Urothelium cell line (cell line): ENCODE data around the gene C19orf67.
"Not testable (repeated sequence)": the region's sequence is repeated elsewhere in the genome, so short reads cannot be mapped to it uniquely, and the experiment has no call there.

Experiments
- DNase-seq: peaks from one replicate; pipeline ENCODE4 v3.0.0; 2011; ENCODE audit warnings: low spot score, mixed read lengths
- FAIRE-seq: peaks from 2 replicates; lab custom pipeline; 2011; peaks lifted over from hg19 to GRCh38; lab: Jason Lieb, UNC

C19orf67 gene

DNA sequence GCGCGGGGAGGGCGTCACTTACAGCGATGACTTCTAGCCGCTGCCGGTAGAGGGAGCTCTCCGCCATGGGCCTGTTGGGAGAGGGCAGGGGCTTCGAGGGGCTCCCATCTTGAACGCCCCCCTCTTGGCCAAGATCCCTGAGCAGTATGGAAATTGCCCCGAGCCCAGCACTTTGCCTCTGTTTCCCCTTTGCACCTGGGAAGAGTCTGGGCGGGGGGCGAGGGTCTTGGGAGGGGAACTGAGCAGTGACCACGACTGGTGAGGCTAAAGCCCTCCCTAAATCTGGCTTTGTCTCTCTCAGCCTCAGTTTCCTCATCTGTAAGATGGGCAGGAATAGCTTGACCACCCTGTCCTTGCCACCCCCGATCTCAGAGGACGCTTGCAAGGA is 26.5 kb downstream of the C19orf67 start:
- FAIRE-seq (no peak), DNase-seq (no peak)

DNA sequence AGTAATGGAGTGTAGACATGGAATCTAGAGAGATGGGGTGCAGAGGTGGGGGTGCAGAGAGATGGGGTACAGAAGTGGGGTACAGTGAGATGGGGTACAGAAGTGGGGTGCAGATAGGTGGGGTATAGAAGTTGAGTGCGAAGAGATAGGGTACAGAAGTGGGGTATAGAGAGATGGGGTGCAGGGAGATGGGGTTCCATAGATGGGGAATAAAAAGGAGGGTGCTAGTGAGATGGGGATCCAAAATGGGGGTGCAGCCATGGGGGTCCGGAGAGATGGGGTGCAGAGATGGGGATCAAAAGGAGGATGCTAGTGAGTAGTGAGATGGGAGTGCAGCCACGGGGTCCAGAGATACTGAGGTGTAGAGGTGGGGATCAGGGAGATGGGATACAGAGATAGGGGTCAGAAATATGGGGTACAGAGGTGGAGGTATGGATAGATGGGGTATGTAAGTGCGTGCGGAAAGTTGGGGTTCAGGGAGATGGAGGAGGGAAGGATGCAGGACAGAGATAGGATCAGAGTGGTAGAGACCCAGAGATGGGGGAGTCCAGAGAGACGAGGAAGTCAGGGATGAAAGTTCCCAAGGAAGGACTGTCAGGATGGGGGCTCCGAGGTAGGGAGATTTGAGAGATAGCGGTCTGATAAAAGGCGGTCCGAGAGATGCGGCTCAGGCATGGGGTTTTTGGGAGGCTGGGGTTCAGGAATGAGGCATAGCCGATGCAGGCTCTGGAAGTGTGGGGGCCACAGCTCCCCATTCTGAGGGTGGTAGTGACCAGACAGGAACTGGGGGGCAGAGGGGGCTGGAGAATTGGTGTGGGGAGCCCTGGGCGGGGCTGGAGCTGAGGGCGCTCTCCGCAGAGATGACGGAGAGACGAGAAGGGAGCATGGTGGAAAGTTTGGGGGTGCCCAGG is 27.1 kb downstream of the C19orf67 start:
- no peak for DNase-seq
- FAIRE-seq, result no peak

DNA sequence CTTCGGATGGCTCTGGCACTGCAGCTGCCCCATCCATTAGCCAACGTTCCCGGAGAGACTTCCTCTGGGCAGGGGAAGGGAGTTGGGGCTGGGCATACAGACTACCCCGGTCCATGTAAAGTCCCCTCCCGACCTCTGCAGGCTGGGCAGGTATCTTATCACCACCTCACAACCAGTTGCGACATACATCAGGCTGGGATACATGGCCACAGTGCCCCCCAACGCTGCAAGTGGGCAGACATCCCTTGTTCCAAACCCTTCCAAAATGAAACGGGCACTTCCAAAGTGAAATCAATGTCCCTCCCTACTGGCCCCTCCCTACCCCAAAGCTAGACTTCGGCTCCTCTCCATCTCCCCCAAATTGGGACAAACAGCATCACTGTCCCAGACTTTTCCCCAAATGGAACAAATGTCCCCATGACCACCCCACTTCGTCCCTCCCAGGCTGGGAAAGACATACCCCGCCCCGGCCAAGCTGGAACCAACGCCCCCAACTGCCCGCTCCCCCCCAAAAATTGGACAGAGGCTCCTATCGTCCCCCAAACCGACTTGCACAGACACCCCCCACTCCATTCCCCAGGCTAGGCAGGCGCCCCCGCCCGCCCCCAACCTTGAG is 28.7 kb downstream of the C19orf67 start:
- no peak for FAIRE-seq
- no peak for DNase-seq

- DNase-seq, result no peak
Observed at GRCh38 chr19:14056069-14056666, 29.4 kb downstream of the C19orf67 start.

DNA sequence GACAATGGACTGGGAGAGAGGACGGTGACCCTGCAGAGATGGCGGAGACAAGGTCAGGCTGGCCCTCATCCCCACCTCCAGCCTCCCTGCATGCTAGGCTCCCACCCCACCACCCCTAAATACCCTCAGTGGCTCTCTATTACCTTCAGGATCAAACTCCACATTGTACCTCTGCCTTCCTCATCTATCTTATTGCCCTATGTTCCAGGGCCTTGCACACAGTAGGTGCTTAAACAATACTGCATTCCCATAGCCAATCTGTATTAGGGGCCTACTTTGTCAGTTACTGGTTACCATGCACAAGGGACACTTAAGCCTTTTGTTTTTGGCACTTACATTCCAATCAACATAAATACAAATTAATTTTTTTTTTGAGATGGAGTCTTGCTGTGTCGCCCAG is 30.2 kb downstream of the C19orf67 start:
- no peak for DNase-seq
- no peak for FAIRE-seq

More at GRCh38 chr19:14056069-14056666, 29.4 kb downstream of the C19orf67 start:
- no peak for FAIRE-seq

DNA sequence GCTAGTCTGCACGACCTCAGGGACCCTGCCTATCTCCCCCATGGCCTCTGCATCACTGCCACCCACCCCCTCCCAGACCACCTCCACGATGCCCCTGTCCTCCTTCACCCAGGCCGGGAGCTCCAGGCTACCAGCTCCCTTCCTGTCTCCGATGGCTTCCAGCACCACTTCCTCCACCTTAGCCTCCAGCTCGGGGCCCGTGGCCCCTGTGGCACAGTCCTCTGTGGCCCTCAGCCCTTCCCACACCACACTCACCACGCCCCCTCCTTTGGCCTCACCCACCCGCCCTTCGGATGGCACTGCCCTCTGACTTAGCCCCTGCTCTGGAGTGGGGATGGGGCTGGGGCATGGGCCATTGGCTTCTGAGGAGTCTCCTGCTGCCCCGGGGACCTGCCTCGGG is 30.9 kb downstream of the C19orf67 start:
- DNase-seq, result no peak
- FAIRE-seq, result no peak

- no peak for FAIRE-seq
- DNase-seq, result no peak
Observed at GRCh38 chr19:14054099-14054498, 31.5 kb downstream of the C19orf67 start.

GRCh38 chr19:14053500-14053899 is 32.1 kb downstream of the C19orf67 start:
- no peak for FAIRE-seq
- DNase-seq, result no peak

- DNase-seq (no peak), FAIRE-seq (no peak)
Observed at GRCh38 chr19:14053032-14053431, 32.6 kb downstream of the C19orf67 start.

DNA sequence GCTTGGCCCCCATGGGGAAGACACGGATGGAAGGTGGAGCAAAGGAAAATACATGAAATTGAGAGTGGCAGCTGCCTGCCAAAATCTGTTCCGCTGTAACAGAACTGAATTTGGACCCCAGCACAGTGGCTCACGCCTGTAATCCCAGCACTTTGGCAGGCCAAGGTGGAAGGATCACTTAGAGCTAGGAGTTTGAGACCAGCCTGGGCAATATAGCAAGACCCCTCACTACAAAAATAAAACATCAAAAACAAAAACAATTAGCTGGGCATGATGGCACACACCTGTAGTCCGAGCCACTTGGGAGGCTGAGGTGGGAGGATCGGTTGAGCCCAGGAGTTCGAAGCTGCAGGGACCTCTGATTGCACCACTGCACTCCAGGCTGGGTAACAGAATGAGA is 33.1 kb downstream of the C19orf67 start:
- no peak for DNase-seq
- no peak for FAIRE-seq

DNA sequence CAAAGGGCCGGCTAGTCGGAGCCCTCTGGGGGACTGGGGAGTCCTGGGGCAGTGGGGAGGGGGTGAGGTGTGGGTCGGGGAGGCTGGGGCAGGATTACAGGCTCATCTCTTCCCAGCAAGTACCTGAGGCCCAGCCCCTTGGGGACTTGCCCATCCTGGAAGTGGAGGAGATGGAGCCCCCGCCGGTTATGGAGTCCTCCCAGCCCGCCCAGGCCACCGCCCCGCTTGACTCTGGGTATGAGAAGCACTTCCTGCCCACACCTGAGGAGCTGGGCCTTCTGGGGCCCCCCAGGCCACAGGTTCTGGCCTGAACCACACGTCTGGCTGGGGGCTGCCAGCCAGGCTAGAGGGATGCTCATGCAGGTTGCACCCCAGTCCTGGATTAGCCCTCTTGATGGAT is 33.6 kb downstream of the C19orf67 start:
- FAIRE-seq (no peak), DNase-seq (no peak)

- FAIRE-seq, DNase-seq: not testable (repeated sequence)
Observed at GRCh38 chr19:14050961-14051360, 34.6 kb downstream of the C19orf67 start.

DNA sequence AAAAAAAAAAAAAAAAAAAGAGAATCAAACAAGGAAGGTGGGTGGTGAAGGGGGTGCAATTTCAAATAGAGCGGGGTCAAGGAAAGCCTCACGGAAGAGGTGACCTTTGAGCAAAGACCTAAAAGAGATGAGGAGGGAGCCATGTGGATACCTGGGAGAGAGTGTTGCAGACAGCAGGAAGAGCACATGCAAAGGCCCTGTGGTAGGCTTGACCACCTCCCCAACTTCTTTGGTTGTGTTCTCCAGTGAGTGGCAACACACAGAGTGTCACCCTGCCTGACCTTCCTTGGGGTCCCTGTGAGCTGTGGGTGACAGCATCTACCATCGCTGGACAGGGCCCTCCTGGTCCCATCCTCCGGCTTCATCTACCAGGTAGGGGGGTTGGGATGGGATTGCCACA is 35.1 kb downstream of the C19orf67 start:
- DNase-seq, result no peak
- FAIRE-seq, result no peak

GRCh38 chr19:14048443-14049153 is 37.0 kb downstream of the C19orf67 start:
- DNase-seq, result peak; percentile 37

GRCh38 chr19:14047866-14048265 is 37.7 kb downstream of the C19orf67 start:
- FAIRE-seq, DNase-seq: not testable (repeated sequence)

More at GRCh38 chr19:14048443-14049153, 37.0 kb downstream of the C19orf67 start:
- no peak for FAIRE-seq

DNA sequence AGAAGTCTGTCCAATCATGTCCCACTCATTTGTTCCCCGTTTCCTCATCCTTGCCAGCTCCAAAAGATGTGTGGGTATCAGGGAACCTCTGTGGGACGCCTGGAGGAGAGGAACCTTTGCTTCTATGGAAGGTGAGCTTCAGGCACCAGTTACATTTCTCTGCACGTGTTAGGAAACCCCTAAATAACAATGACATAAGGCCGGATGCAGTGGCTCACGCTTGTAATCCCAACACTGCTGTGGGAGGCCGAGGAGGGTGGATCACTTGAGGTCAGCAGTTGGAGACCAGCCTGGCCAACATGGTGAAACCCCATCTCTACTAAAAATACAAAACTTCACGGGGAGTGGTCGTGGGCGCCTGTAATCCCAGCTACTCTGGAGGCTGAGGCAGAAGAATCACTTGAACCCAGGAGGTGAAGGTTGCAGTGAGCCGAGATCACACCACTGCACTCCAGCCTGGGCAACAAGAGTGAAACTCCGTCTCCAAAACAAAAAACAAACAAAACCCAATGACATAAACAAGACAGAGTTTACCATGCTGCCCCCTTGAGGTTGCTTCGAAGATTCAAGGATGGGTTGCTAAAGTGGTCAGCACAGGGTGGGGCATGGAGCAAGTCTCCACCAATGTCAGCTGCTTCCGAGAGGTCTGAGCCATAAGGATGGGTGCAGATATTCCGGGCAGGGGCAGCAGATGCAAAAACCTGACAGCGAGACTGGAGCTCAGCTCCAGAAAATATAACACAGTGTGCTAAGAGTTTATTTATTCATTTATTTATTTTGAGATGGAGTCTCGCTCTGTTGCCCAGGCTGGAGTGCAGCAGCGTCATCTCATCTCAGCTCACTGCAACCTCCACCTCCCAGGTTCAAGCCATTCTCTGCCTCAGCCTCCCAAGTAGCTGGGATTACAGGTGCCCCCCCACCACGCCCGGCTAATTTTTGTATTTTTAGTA is 42.6 kb downstream of the C19orf67 start:
- FAIRE-seq, result not testable (repeated sequence)

DNA sequence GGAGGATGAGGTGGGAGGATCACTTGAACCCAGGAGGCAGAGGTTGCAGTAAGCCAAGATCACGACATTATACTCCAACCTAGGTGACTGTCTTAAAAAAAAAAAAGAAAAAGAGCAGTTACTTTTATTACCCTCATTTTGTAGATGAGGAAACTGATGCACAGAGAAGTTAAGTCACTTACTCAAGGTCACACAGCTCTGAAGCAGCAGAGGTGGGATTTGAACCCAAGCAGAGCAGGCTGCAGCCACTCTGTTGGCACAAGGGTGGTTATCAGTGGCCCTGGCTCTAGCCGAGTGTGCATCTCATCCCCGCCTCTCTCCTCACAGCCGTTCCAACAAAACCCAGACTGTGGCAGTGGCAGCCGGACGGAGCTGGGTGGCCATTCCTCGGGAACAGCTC is 46.4 kb downstream of the C19orf67 start:
- DNase-seq (no peak), FAIRE-seq (no peak)

More for the DNA sequence above, 42.6 kb downstream of the C19orf67 start:
- not testable (repeated sequence) for DNase-seq

- FAIRE-seq, result no peak
- DNase-seq, result no peak
Observed at GRCh38 chr19:14035706-14036105, 49.9 kb downstream of the C19orf67 start.

- FAIRE-seq, DNase-seq: not testable (repeated sequence)
Observed at GRCh38 chr19:14035159-14035558, 50.4 kb downstream of the C19orf67 start.

GRCh38 chr19:14033946-14034345 is 51.6 kb downstream of the C19orf67 start:
- no peak for FAIRE-seq
- DNase-seq, result no peak
